Stromal cell of bone marrow (primary cell): ENCODE data around the gene MAMDC2.
"Not testable (repeated sequence)": the region's sequence is repeated elsewhere in the genome, so short reads cannot be mapped to it uniquely, and the experiment has no call there.

Experiments
- DNase-seq: peaks from one replicate; pipeline ENCODE4 v3.0.0-alpha.2; 2012; ENCODE audit warnings: low read depth

MAMDC2 gene

DNA sequence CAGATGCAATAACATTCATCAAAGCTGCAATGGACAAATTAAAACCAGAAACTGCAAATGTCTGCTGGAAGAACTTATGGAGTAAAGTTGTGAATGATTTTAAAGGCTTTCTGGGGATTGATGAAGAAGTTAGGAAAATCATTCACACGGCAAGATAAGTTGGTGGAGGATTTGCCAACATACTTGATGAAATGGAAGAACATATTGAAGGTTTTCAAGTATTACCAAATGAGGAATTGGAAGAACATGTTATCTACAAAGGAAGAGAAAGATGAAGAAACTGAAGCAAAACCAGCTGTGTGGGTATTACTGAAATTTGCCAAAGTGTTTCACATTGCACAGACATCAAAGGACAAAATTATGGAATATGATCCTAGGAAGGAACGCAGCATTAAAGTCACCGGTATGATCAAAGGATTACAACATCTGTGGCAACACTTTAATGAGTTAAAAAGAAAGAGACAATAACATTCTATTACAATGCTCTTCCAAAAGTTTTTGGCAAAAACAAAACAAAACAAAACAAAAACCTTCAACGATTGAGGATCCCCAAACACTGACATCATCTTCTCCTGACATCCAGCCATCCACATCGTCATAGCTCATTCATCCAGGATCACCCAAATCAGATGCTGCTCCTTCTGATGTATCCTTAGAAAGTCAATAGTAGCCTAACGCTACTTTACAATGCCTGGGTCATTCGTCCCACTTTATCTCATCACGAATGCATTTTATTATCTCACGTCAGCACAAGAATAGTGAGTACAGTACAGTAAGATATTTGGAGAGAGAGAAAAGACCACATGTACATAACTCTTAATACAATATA is 153.8 kb downstream of the MAMDC2 start:
- no peak for DNase-seq

DNA sequence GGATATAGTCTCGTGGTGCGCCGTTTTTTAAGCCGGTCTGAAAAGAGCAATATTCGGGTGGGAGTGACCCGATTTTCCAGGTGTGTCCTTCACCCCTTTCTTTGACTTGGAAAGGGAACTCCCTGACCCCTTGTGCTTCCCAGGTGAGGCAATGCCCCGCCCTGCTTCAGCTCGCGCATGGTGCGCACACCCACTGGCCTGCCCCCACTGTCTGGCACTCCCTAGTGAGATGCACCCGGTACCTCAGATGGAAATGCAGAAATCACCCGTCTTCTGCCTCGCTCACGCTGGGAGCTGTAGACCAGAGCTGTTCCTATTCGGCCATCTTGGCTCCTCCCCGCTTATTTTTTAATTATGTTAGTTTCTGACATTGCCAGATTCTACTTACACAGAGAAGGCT is 161.1 kb downstream of the MAMDC2 start:
- DNase-seq: not testable (repeated sequence)

DNA sequence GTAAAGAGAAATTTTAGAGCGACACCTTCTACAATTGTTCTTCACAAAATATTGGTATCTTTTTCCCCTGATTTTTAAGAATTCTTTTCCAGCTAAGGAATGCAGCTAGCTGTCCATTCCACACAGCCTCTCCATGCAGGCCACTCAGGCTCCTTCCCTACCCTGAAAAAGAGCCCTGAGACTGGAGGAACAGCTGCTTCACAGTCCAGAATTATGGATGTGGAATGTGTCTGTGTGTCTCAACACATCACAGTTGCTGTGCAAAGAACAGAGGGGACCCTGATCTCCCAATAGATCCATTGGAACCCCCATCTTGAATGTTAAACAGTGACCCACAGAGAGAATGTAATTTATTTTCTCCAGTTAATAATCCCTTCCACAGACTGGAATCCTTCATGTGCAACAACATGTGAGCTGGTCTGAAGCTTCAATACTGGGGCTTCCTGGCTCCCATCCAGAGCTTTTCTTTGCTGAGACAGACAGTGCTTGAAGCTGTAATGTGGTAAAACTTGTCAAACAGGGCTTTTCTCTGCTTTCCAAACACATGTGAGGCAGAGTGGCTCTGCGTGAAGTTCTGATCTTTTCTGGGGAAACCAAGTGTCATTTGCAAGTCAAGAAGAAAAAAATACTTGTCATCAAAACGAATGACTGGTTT is 161.8 kb downstream of the MAMDC2 start:
- no peak for DNase-seq

DNA sequence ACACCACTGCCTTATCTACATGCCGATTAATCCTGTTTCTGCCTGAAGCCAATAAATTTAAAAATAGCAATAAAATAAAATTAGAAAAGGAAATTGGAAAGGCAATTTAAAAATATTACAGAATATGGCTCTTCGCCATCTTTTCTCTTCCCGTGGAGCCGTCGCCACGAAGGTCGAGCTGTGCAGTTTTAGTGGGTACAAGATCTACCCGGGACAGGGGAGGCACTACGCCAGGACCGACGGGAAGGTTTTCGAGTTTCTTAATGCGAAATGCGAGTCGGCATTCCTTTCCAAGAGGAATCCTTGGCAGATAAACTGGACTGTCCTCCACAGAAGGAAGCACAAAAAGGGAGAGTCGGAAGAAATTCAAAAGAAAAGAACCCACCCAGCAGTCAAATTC is 173.4 kb downstream of the MAMDC2 start:
- no peak for DNase-seq

DNA sequence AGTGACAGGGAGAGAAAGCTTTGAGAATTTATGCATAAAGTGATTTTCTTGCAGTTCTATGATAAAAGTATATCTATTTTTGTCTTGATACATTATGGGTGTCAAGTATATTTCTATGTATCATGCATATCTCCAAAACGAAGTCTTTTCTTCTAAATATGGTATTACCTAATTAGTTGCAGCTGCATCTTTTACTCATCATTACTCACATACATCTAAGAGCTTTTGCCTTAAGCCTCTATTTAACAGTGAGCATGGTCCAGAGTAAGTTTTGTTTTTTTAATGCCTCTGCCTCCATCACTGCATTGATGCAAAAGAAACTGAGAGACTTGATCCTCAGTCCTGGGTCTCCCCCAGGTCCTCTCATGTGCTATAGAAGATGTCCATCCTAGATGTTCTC is 175.1 kb downstream of the MAMDC2 start:
- DNase-seq: peak; percentile 43

DNA sequence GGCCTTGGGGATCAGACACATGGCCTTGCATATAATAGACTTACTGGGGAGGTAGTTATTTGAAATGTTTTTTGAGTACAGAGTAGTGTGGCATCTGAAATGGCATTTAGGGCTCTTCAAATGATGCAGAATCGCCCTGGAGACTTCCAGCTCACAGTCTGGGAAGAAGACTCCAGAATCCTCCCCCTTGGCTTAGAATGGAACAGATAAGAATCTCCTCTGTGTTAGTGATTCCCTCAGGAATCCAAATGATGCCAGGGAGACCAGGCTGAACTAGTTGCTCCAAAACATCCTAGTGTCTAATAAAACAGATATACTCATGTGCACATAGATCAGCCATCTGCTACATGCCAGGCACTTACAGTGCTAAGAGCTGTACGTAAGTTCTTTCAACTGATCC is 176.6 kb downstream of the MAMDC2 start:
- no peak for DNase-seq

DNA sequence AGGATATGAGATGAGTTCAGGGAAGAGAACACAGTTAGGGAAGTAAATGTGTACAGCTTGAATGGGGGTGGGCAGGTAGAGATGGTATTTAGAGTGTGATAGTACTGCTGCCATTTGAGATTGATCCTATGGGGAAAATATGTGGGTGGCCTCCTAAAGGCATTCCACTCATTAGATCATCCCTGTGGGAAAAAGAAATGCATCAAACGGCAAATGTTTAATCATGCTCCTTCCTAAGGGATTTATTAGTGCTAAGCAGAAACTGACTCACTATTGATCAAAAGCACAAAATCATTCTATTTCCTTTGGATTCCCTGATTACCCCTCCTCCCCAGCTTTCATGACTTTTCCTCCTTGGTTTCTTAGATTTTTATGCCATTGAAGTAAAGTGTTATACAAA is 178.7 kb downstream of the MAMDC2 start:
- no peak for DNase-seq

DNA sequence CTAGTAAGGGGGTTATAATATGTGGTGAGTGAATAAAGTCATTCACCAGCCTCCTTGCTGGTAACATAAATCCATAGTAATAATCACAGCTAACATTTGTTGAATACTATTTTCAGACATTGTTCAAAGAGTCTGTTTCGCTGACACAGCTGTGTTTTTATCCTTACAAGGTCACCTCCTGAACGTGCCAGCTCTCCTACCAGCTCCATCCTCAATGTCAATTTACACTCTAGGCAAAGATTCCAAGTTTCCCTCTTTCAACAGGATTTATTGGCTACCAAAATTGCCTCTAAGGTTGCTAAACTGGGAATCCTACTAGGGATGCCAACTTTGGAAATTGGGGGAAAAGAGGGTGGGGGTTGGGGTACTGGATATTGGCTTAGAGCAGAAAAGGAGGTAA is 184.5 kb downstream of the MAMDC2 start:
- DNase-seq: no peak

DNA sequence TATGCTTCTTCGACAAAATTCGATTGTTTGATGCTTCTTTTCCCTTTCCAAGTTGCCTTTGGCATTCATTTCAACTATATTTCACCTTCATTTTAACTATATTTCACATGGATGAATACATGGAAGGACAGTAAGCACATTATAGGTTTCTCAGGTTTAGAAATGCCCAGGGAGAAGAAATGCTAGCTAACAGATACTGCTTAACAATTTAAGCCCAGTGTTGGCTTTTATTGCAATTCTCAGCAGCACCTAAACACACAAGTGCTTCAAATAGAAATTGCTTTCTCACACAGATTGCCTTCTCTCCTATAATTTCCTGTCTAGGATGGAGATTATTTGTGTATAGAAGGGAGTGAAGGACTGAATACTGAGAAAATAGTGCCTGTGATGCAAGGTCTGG is 185.0 kb downstream of the MAMDC2 start:
- DNase-seq: no peak

DNA sequence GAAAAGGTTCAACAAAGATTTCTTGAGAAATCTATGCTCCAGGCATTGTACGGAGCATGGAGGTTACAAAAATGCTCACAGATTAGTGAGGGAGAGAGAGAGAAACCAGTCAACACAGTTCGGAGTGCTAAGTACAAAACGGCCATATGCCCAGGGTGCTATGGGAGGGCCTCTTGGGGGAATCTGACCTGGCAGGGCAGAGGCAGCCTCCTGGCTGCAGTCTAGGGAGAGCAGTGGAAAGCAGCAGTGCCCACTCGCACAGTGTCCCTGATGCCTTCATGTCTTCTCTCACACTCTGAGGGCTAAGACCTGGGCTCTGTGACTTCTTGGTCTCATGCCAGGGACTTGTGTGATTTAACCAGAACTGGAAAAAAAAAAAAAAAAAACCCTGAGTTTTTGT is 185.4 kb downstream of the MAMDC2 start:
- no peak for DNase-seq

DNA sequence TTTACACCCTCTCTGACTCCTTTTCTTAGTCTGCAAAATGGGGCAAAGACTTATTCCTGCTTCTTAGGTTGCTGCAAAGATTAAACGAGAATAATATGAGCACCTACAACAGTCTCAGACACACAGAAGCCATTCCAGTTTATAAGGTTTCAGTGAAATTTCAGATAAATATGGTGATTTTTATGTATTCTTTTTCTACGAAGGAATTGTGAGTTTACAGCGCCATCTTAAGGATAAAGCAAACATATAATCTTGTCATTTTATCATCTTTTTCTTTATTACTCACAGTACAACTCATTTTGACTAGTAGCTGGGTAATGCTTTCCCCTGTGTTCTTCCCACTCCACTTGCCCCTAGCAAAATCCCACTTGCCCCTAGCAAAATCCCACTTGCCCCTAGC is 185.9 kb downstream of the MAMDC2 start:
- peak; percentile 40 for DNase-seq

DNA sequence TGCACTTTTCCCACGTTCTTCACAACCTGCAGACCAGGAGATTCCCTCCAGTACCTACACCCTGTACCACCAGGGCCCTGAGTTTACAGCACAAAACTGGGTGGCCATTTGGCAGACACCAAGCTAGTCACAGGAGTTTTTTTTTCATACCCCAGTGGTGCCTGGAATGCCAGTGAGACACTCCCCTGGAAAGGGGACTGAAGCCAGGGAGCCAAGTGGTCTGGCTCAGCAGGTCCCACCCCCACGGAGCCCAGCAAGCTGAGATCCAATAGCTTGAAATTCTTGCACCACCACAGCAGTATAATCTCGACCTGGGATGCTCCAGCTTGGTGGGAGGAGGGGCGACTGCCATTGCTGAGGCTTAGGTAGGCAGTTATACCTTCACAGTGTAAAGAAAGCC is 188.8 kb downstream of the MAMDC2 start:
- no peak for DNase-seq

DNA sequence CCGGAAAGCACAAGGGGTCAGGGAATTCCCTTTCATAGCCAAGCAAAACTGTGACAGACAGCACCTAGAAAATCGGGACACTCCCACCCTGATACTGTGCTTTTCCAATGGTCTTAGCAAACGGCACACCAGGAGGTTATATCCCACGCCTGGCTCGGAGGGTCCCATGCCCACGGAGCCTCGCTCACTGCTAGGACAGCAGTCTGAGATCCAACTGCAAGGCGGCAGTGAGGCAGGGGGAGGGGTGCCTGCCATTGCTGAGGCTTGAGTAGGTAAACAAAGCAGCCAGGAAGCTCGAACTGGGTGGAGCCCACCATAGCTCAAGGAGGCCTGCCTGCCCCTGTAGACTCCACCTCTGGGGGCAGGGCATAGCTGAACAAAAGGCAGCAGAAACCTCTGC is 190.6 kb downstream of the MAMDC2 start:
- not testable (repeated sequence) for DNase-seq

DNA sequence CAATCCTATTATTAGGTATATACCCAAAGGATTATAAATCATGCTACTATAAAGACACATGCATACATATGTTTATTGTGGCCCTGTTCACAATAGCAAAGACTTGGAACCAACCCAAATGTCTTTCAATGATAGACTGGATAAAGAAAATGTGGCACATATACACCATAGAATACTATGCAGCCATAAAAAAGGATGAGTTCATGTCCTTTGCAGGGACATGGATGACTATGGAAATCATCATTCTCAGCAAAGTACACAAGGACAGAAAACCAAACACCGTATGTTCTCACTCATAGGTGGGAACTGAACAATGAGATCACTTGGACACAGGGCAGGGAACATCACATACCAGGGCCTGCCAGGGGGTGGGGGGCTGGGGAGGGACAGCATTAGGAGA is 202.3 kb downstream of the MAMDC2 start:
- not testable (repeated sequence) for DNase-seq

DNA sequence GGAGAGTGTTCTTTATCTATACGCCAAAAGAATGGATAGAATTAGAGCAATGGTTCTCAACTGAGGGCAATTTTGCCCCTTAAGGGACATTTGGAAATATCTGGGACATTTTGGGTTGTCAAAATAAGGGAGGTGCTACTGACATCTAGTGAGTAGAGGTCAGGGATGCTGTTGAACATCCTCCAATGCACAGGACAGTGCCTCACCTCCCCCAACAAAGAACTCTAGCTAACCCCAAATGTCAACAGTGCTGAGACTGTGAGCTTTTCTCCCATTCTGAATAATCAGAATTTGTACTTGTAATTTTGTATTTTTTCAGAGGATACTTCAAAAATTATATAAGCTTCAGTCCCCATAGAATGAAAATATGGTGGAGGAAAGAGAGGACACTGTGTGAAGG is 206.6 kb downstream of the MAMDC2 start:
- no peak for DNase-seq

DNA sequence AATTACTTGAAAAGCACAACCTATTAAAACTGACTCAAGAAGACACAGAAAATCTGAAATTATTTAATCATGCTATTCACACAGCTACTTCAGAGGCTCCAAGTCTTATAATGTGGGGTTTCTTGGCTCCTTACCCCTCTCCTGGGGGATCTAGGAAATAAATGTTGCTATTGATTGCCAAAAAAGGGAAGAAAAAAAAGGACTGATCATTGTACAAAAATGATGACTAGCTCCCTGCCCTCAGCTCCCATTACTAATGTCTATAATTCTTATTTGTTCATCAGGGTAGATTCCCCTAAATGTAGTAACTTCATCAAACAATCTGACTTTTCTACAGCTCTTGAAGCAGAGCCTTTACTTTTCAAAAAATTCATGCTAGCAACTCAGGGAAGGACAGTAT is 211.8 kb downstream of the MAMDC2 start:
- peak; percentile 26 for DNase-seq

DNA sequence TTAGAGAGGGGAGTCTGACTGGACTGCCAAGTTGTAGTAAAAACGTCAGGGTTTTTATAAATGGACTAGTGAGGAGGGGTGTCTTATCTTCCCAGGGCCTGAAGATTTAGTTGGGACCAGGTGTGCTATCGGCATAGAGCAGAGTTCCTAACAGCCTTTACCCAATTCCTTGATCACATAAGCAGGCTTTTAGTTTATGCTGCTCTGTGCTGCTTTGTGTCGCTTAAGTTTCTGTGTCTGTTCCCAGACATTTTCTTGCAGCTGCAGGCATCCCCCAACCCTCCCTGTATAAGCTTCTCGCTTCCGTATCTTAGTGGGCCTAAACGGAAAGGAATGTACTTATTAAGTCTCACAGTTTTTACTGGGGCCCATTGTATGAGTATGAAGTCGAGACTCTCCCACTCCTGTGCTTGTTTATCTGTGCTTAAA is 212.5 kb downstream of the MAMDC2 start:
- DNase-seq: peak; percentile 25

DNA sequence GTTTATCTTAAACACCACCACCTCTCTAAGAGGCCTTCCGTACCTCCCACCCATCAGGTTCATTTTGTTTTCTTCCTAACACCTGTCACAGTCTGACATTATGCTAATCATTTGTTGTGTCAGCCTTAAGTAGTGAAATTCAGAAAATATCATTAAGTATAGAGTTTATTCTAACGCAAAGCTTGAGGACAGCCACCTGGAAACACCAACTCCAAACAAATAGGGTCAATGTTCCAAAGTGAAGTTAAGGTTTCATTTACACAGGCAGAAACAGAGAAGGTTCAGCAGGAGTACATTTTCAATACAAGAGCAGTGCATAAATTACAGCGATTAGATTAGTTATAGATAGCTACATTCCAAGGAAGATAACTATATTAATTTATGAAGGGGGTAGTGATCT is 213.9 kb downstream of the MAMDC2 start:
- no peak for DNase-seq

DNA sequence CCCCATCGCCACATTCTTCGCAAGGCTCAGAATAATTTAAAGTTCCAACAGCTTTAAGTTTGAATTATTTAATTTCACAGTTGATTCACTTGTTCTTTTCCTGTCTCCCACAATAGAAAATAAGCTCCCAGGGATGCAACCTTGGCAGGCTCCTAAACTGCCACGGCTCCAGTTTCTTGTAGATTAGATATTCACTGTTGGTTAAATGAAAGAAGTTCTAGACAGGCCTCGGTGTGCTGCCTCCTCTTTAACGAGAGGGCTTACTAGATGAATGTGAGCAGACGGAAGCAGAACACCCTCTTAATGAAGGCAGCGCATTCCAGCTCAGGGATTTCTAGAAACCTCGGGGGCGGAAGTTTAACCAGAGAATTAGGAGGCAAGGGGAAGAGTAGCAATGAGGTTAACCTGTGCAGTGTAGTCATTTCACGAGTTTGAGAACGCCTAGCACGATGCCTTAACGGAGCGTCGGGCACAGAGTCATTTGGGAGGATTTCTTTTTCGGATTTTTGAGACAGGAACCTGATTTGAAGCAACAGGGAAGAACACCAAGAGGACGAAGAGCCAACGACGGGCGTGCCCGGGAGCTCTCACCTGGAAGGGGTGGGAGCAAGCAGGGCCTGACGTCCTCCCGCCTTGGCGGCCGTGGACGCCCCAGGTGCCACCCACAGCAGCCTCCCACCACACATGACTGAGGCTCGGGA is 214.5 kb downstream of the MAMDC2 start:
- DNase-seq: peak; percentile 18

DNA sequence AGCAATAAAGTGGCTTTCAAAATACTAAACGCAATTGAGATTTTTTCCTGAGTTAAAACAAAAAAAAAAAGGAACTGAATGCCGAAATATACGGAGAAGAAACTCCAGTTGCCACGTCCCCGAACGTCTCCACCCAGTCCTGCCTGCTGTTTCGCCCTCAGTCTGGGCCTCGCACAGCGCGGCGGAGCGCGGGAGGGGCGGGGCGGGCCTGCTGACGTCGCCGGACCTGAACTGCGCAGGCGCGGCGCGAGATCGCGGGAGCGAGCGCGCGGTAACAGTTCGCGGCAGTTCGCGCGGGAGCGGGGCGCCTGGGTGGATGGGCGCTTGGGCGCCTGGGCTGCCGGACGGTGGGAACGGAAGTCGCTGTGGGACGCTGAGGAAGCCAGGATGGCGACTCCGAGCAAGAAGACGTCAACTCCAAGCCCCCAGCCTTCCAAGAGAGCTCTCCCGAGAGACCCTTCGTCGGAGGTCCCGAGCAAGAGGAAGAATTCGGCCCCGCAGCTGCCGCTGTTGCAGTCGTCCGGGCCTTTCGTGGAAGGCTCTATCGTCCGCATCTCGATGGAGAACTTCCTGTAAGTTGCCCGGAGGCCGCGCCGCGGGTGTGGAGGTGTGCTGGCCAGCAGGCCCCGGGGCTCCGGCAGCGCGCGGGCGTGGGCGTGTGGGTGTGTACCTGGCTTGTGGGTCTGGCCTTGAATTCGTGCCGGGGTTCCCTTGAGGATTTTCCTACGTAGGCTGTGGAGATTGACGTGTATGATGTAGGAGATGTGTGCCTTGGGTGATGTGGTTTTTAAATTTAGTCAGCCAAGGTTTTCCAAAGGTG is 215.3 kb downstream of the MAMDC2 start, which contains the start of gene SMC5:
Gene SMC5 (plus strand): TSS at position 287 of the 820 bp plus-strand sequence. CDS start 101 bp downstream, at position 388.
- peak; percentile 84 for DNase-seq

DNA sequence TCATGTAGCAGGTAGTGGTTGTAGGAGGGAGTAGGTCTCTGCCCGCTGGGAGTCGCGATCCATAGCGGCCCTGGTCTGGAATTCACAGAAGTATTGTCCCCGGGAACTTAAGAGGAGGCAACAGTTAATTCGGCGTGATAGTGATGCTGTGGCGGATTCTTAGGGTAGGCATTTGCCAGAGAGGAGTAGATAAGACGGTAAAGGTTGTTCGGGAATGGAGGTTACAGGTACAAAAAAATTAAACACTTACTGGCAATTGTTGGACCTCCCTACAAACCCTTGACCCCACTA is 215.8 kb downstream of the MAMDC2 start:
- DNase-seq: no peak

DNA sequence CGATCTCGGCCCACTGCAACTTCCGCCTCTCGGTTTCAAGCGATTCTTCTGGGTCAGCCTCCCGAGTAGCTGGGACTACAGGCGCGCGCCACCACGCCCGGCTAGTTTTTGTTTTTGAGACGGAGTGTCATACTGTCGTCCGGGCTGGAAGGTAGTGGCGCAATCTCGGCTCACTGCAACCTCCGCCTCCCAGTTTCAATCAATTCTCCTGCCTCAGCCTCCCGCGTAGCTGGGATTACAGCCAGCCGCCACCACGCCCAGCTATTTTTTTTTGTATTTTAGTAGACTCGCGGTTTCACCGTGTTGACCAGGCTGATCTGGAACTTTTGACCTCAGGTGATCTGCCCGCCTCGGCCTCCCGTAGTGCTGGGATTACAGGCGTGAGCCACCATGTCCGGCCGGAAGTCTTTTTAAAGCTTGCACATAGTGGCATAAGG is 216.4 kb downstream of the MAMDC2 start:
- no peak for DNase-seq
